Glomerular visceral epithelial cell (primary cell): ENCODE measurements around the gene UBE4B.

ENCODE experiments used
- DNase-seq: peaks from one replicate; pipeline ENCODE4 v3.0.0-alpha.2; 2016; ENCODE audit errors: extremely low spot score

The UBE4B gene

DNA sequence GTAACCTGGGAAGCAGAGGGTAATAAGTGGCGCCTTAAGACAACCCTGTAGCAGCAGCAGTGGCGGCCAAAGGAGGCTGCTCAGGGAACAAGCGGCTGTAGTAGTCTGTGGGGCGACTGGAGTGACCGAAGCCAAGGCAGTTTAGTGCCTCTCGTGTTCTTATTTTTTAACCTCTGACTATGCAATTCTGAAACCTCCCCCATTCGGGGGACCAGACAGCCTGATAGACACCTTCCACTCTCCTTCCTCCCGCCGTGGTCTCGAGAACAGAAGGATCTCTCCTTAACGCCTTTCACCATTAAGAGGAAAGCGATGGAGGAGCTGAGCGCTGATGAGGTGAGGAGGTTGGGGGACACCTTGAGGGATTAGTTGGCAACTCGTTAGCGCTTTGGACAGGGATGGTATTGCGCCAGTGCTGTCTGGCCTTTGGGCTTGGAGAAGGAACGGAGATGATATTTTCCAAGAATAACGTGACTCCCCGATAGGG, 644 bp downstream of the UBE4B start:
- peak; percentile 57 for DNase-seq

GRCh38 chr1:10042746-10043145, 10.0 kb downstream of the UBE4B start:
- DNase-seq, result no peak

DNA sequence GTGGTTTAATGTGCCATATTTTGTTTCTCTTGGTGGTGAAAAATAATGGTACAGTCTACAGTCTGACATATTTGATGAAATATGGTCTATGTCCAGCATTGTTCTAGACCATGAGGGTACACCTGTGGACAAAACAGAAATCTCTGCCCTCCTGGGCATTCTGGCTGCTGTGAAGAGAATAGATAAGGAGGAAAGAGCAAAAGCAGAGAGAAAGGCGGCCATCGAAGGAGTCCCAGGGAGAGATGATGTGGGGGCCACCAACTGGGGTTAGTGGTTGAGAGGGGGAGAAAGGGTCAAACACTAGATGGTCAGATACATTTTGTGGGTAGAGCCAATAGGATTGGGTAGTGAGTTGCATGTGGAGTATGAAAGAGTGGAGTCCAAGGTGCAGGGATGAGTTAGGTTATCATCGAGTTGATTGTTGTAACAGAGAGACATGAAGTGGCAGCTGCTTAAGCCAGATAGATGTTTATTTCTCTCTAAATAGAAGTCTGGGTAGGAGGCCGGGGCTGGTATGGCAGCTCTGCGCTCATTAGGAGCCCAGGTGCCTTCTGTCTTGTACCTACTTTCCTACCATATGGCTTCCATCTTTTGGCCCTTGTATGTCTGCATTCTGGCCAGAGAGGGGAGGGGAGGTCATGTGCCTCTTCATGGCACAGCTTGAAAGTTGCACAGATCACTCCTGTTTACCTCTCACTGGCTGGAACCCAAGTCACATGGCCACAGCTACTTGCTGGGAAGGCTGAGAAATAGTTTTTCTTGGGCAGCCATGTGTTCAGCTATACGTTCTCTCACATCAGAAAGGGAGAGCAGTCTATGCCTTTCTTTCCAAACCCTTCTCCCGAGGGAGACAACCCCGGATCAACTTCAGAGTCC, 13.0 kb downstream of the UBE4B start:
- DNase-seq, result no peak

- no peak for DNase-seq
These were observed 13.8 kb downstream of the UBE4B start for GRCh38 chr1:10046356-10047085.

GRCh38 chr1:10048601-10049000, 15.8 kb downstream of the UBE4B start:
- DNase-seq, result no peak

- DNase-seq, result no peak
These were observed 17.9 kb downstream of the UBE4B start for GRCh38 chr1:10050611-10051010.

- no peak for DNase-seq
These were observed 18.9 kb downstream of the UBE4B start for GRCh38 chr1:10051656-10052055.

DNA sequence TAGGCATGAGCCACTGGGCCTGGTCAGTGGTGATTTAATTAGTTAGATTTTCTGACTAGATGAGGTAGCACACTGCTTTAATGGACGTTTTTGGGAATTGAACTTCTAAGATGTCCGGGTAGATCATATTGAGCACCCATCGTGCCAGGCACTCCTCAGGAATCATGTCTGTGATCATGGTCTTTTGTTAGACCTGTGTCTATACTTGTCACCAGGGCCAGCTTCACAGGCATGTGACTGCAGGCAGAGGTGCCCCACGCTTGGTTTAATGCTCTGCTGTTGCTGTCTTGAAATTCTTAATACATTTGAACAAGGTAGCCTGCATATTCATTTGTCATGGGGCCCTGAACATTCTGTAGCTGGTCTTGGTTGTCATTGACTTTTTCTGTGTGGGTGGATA, 19.6 kb downstream of the UBE4B start:
- DNase-seq, result no peak

- DNase-seq, result no peak
These were observed 21.7 kb downstream of the UBE4B start for GRCh38 chr1:10054465-10054864.

DNA sequence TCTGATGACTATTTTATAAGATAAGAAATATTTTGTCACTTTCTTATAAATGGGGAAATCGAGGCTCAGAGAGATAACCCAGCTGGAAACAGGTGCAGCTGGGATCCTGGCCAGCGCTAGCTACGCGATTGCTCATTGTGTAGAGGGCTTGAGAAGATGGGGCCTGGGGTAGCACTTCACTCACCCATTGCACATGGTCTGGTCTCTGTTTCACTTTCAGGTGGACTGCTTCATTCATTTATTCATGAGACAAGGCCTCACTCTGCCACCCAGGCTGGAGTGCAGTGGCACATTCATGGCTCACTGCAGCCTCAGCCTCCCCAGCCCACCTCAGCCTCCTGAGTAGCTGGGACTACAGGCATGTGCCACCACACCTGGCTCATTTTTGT, 23.8 kb downstream of the UBE4B start:
- DNase-seq, result no peak

- peak; percentile 52 for DNase-seq
These were observed 24.6 kb downstream of the UBE4B start for GRCh38 chr1:10057343-10057742.

DNA sequence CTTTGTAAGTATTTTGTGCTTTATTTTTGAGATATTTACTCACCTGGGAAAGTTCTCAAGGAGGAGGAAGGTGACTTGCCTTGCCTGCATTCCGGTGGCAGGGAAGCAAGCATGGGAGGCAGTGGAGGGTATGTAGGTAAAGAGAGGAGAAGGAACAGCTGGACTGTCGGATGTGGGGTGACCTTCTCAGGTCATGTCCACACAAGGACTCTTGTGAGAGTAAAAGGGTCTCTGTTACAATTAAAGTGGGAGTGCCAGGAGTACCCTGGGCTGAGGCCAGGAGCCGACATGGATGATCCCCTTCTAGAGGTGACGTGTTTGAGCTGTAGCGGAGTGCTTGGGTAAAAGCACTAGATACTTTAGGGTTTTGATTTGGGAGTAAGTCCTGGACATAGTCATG, 25.0 kb downstream of the UBE4B start:
- no peak for DNase-seq

- no peak for DNase-seq
These were observed 26.6 kb downstream of the UBE4B start for GRCh38 chr1:10059342-10059718.

- no peak for DNase-seq
These were observed 27.7 kb downstream of the UBE4B start for GRCh38 chr1:10060311-10061100.

- DNase-seq, result no peak
These were observed 28.5 kb downstream of the UBE4B start for GRCh38 chr1:10061276-10061675.

- DNase-seq, result no peak
These were observed 31.1 kb downstream of the UBE4B start for GRCh38 chr1:10063878-10064277.

DNA sequence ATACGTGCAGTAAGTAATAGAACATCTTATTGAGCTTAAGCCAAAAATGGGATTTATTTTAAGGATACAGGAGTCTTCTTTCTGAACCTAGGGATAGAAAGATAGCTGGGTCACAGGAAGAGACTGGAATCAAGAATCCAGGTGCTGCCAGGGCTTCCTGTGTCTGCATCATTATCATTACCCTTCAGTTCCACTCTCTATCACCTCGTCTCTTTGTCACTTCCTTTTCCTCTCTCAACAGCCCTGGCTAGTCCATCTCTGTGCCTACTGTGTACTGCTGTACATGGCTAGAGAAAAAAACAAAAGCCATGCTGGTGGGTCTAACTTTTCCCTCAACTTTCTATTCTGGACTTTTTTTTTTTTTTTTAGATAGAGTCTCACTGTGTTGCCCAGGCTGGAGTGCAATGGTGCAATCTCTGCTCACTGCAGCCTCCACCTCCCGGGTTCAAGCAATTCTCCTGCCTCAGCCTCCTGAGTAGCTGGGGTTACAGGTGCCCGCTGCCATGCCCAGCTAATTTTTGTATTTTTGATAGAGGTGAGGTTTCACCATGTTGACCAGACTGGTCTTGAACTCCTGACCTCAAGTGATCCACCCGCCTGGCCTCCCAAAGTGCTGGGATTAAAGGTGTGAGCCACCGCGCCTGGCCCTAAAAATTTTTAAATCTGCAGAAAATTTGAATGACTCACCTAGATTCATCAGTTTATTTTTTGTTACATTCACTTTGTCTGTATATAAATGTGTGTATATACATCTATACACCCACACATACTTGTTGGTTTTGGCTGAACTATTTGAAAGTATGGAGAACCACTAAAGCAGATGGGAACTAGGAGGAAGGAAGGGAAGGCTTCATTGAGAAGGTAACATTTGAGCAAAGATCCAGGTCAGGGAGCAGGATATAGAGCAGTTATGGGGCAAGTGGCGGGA, 31.9 kb downstream of the UBE4B start:
- no peak for DNase-seq

DNA sequence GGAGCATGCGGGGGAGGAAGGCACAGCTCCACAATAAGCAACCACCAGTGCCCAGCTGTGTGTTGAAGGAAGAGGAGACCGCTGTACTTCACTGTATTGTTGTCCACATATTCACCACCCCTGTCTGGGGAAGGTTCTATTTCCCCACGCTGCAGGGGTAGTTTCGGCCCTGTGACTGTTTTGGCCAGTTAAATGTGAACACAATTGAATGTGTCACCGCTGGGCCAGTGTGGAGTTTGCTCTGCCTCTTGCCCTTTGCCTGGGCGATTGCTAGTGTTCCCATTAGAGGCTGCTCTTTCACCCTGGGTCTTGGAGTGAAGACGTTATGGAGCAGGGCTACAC, 32.6 kb downstream of the UBE4B start:
- no peak for DNase-seq

DNA sequence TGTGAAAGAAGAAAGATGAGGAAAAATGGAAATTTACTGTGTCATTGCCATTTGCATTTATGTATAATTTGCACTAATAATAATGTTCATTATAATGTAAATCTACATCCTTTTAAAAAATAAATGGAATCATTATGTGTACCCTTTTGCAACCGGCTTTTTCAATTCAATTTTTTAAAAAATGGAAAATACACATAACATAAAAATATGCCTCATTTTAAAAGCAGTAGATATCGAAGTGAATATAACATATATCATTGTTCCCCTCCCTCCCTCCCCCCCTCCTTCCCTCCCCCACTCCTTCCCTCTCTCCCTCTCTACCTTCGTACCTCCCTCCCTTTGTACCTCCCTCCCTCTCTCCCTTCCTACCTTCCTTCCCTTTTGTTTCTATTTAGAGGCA, 33.0 kb downstream of the UBE4B start:
- DNase-seq, result no peak

GRCh38 chr1:10068605-10069294, 36.0 kb downstream of the UBE4B start:
- DNase-seq, result no peak

- DNase-seq, result no peak
These were observed 37.4 kb downstream of the UBE4B start for GRCh38 chr1:10070206-10070605.
